Fibroblast of the aortic adventitia (primary cell): ENCODE results near the gene NPW. TPM values are rescaled to one million over a fixed set of nuclear protein-coding genes. Genes with fewer than 3 reads are reported as not detected.
A peak's percentile ranks its signal among the peaks of the same experiment; 100 is the strongest.

Experiments used
- DNase-seq: peaks from one replicate; pipeline ENCODE4 v3.0.0-alpha.2; 2010; ENCODE audit warnings: low read depth
- H3K4me3 ChIP-seq: 2 replicates; pipeline ENCODE4 v1.5.1; 2011; ENCODE audit warnings: low read depth, mild to moderate bottlenecking, control low read depth, low read length, moderate library complexity
- CTCF ChIP-seq: IDR thresholded peaks from 2 replicates; pipeline ENCODE4 v1.5.1; 2011; ENCODE audit warnings: mild to moderate bottlenecking, low read length, control low read depth, inconsistent platforms; ENCODE audit not compliant: insufficient read depth
- total RNA-seq: library from RNA; depleted of rRNA; stranded (reverse); fragments of >200 nt; gene quantifications from 2 replicates; pipeline ENCODE4 v1.2.3, GENCODE V29; 2012; ENCODE audit warnings: low replicate concordance

Gene NPW
- total RNA-seq, 1 donor, result 0.45 TPM

GRCh38 chr16:2003231-2003826, 16.3 kb upstream of the NPW start:
- H3K4me3 ChIP-seq, result no peak overlapping the region
- DNase-seq, result no peak
- no peak for TF ChIP-seq CTCF

GRCh38 chr16:2003827-2004641, 15.6 kb upstream of the NPW start:
- TF ChIP-seq CTCF, result peak; percentile 94
- H3K4me3 ChIP-seq, result peak overlapping the region; percentile 13
- DNase-seq, result peak; percentile 71

- no peak for TF ChIP-seq CTCF
- no peak overlapping the region for H3K4me3 ChIP-seq
- DNase-seq, result no peak
Measured at GRCh38 chr16:2004795-2005517, 14.6 kb upstream of the NPW start.

- no peak for DNase-seq
- TF ChIP-seq CTCF, result no peak
- no peak overlapping the region for H3K4me3 ChIP-seq
Measured at GRCh38 chr16:2005646-2006045, 13.9 kb upstream of the NPW start.

- TF ChIP-seq CTCF, result no peak
- no peak overlapping the region for H3K4me3 ChIP-seq
Measured at GRCh38 chr16:2006317-2006716, 13.3 kb upstream of the NPW start.

GRCh38 chr16:2007081-2007836, 12.3 kb upstream of the NPW start:
- no peak for TF ChIP-seq CTCF
- peak overlapping the region; percentile 81 for H3K4me3 ChIP-seq
- no peak for DNase-seq

More at GRCh38 chr16:2006317-2006716, 13.3 kb upstream of the NPW start:
- DNase-seq, result no peak
